Brain microvascular endothelial cell (primary cell): ENCODE results near the gene MEF2A.

Experiments used
- DNase-seq: peaks from one replicate; pipeline ENCODE4 v3.0.0-alpha.2; 2020
- H3K27ac ChIP-seq: fragments of 250-450 bp; sonication (Bioruptor Pico); 2 replicates; pipeline ENCODE4 v1.5.1; 2020; ENCODE audit warnings: mild to moderate bottlenecking, moderate library complexity
- H3K27me3 ChIP-seq: fragments of 250-450 bp; sonication (Bioruptor Pico); replicated peaks from 2 replicates; pipeline ENCODE4 v1.5.1; 2020; ENCODE audit warnings: mild to moderate bottlenecking
- H3K36me3 ChIP-seq: fragments of 250-450 bp; sonication (Bioruptor Pico); replicated peaks from 2 replicates; pipeline ENCODE4 v1.5.1; 2020; ENCODE audit warnings: mild to moderate bottlenecking
- H3K4me3 ChIP-seq: 2 replicates; pipeline ENCODE4 v1.5.1; 2011; ENCODE audit warnings: low read depth, mild to moderate bottlenecking, control low read depth, low read length, moderate library complexity
- in situ Hi-C: cut with HindIII; loops from 2 replicates; pipeline ENCODE4 v1.10.0; 2017; ENCODE audit warnings: low sequenced_read_pairs, low pct_ligation_motif_present
- TF ChIP-seq, protein P1 (sequence below): IDR thresholded peaks from 2 replicates; pipeline ENCODE4 v1.5.1; 2011; ENCODE audit warnings: low read depth, mild to moderate bottlenecking, moderate library complexity, low read length, control low read depth, inconsistent platforms; ENCODE audit errors: missing control alignments

MEF2A gene

DNA sequence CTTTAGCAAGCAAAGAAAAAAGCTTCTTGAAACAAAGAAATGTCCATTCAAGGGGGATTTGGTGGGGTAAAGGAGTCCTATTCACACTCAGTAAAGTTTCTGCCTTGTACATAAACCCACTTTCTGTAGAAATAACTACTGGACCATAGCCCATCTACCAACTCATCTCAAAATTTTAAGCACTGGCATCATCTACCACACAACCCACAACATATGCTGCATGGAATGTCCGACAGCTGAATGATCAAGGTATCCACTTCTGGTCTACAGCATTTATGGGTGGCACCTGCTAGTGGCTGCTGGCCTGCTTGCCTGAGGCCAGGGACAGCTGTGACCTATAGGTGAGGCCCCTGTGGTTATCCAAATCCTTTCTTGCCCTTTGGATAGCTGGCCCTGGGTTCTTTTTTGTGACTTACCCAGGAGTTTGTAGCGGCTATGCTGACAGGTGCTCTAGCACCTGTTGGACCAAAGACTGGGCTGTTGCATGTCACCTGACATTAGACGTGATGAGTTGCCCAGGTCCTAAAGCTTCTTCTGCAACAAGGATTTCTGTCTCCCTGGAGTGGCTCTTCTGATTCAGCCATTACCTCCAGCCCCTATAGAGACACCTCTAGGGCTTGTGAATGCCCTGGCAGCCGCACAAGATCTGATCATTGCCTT is 19.2 kb upstream of the MEF2A start:
- DNase-seq, result no peak
- in situ Hi-C loops, result no loop called here
- Histone ChIP-seq H3K27me3 (no peaks in the 10 kb centered on the region), H3K36me3 (no peaks in the 10 kb centered on the region), H3K4me3 (no peak overlapping the region), H3K27ac (no peak overlapping the region)
- TF ChIP-seq, protein P1, sequence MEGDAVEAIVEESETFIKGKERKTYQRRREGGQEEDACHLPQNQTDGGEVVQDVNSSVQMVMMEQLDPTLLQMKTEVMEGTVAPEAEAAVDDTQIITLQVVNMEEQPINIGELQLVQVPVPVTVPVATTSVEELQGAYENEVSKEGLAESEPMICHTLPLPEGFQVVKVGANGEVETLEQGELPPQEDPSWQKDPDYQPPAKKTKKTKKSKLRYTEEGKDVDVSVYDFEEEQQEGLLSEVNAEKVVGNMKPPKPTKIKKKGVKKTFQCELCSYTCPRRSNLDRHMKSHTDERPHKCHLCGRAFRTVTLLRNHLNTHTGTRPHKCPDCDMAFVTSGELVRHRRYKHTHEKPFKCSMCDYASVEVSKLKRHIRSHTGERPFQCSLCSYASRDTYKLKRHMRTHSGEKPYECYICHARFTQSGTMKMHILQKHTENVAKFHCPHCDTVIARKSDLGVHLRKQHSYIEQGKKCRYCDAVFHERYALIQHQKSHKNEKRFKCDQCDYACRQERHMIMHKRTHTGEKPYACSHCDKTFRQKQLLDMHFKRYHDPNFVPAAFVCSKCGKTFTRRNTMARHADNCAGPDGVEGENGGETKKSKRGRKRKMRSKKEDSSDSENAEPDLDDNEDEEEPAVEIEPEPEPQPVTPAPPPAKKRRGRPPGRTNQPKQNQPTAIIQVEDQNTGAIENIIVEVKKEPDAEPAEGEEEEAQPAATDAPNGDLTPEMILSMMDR, result no peak

DNA sequence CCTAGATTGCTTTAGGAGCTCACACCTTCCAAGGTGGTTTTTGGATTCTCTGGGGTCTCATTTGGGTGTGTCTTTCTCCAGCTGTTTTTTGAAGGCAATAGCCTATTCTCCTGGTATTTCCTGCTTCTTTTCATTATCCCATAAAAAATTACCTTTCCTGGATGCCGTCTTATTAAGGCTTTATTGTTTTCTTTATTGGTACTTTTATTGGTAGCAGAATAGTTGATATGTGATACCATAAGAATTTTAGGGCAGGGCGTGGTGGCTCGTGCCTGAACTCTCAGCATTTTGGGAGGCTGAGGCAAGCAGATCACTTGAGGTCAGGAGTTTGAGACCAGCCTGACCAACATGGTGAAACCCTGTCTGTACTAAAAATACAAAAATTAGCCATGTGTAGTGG is 18.3 kb upstream of the MEF2A start:
- Histone ChIP-seq H3K27ac (no peak overlapping the region), H3K36me3 (no peaks in the 10 kb centered on the region), H3K4me3 (no peak overlapping the region), H3K27me3 (no peaks in the 10 kb centered on the region)
- in situ Hi-C loops, result no loop called here
- TF ChIP-seq, protein P1, result no peak
- no peak for DNase-seq

DNA sequence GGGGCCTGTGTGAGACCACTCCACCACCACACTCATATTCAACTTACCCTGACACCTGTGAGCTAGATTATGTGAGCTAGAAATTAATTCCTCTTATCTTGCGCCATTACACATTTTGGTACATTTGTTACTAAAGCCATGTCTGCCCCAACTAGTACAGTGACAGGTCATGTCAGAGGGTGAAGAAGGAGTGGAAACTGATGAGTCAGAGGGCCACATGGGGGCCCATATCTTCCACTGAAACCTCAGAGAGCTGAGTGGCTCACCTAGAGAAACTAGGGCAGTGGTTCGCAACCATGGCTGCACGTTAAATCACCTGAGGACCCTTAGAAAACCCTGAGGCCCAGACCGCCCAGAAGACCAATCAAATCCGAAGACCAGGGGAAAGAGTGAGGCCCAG is 15.7 kb upstream of the MEF2A start:
- no peak for DNase-seq
- no peak overlapping the region for H3K27ac ChIP-seq
- H3K36me3 ChIP-seq, result no peaks in the 10 kb centered on the region
- in situ Hi-C loops, result no loop called here
- H3K27me3 ChIP-seq, result no peaks in the 10 kb centered on the region
- no peak overlapping the region for H3K4me3 ChIP-seq
- TF ChIP-seq, protein P1, result no peak

DNA sequence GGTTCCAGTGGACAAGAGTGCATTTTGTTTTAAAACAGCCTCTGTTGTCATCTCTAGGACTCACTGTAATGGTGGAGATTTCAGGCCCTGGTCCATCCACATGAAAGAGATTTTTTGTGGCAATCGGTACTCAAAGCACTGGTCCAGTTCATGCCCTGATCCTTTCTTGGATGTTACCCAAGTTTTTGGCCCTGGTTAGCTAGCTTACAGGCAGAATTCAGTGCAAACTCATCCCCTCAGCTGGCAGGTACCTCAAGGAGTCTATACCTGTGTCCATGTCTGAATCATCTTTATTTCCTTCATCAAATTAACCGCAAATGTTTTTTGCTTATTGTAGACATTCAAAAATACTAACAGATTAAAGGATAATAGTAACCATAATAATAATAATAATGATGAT is 13.7 kb upstream of the MEF2A start:
- TF ChIP-seq, protein P1, result no peak
- H3K27me3 ChIP-seq, result no peaks in the 10 kb centered on the region
- no peak overlapping the region for H3K27ac ChIP-seq
- no peak overlapping the region for H3K4me3 ChIP-seq
- DNase-seq, result no peak
- in situ Hi-C loops, result no loop called here
- H3K36me3 ChIP-seq, result no peaks in the 10 kb centered on the region

DNA sequence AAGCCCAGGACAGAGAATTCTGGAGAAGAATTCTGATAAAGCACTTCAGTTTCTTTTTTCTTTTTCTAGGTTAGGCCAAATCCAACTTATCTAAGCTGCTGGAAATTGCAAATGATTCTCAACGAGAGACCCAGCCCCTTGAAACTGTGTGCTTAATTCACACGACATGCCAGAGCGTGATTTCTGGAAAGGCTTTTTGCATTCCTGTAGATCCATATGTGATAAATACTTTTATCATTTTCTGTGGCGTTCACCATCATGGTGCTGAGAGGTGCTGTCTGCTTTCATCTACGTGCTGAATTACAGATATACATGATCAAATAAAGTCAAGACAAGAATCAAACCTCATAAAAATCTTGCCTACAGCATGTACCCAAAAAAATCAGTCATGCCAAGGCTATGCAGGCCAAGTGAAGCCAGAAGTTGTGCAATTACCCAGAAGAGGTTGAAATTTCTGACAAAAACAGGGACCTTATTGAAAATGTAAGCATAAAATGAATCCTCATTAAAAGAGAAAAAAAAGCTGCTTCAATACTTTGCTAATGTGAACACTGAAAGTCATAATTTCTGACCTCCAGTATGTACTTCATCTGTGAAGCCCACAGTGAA is 10.8 kb upstream of the MEF2A start:
- Histone ChIP-seq H3K36me3 (no peaks in the 10 kb centered on the region), H3K4me3 (no peak overlapping the region), H3K27ac (no peak overlapping the region), H3K27me3 (no peaks in the 10 kb centered on the region)
- TF ChIP-seq, protein P1, result no peak
- DNase-seq, result no peak
- in situ Hi-C loops, result no loop called here

DNA sequence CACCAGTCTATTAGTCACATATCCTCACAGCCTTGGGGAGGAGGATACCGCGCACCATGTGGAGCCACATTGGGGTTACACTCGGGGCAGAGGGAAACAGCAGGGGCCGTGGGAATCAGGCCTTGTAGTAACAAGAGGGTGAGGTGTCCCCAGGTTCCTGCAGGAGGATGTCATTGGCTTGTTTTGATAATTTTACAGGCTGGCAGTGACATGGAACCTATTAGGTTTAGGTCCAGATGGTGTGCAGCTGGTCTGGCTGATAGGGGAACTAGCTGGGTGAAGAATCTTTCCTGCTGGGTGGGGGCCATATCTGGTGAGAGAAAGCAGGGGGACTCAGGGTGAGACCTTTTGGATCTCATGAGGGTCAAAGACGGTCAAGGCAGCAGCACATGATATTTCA is 9.8 kb upstream of the MEF2A start:
- TF ChIP-seq, protein P1, result no peak
- DNase-seq, result no peak
- in situ Hi-C loops, result no loop called here
- H3K4me3 ChIP-seq, result no peak overlapping the region
- no peaks in the 10 kb centered on the region for H3K27me3 ChIP-seq
- H3K36me3 ChIP-seq, result no peaks in the 10 kb centered on the region
- H3K27ac ChIP-seq, result no peak overlapping the region
